HepG2 (cell line): ENCODE data around the gene PDK2. TPM values are rescaled to one million over a fixed set of nuclear protein-coding genes. Genes with fewer than 3 reads are reported as not detected.

Source experiments
- ATAD3A ChIP-seq: sonication (generic); formaldehyde crosslinking; IDR thresholded peaks from 2 replicates; pipeline ENCODE4 v1.4.0; 2020; ENCODE audit warnings: missing genetic modification reagents
- CBX1 ChIP-seq: IDR thresholded peaks from one replicate; pipeline ENCODE4 v1.6.1; 2016; ENCODE audit warnings: antibody characterized with exemption, low read depth
- FOSL2 ChIP-seq: sonication (generic); formaldehyde crosslinking; IDR thresholded peaks from 2 replicates; pipeline ENCODE4 v1.4.0; 2020; ENCODE audit warnings: missing genetic modification reagents
- GTF2F1 ChIP-seq: fragments of 150-350 bp; IDR thresholded peaks from 2 replicates; pipeline ENCODE4 v1.6.1; 2014; ENCODE audit warnings: low read length
- IKZF1 ChIP-seq: fragments of 450-650 bp; IDR thresholded peaks from 2 replicates; pipeline ENCODE4 v1.7.1; 2016
- NRL ChIP-seq: sonication (generic); formaldehyde crosslinking; IDR thresholded peaks from 2 replicates; pipeline ENCODE4 v1.5.0; 2020; ENCODE audit warnings: missing genetic modification reagents, mild to moderate bottlenecking, moderate library complexity, borderline replicate concordance
- SKI ChIP-seq: fragments of 450-650 bp; IDR thresholded peaks from one replicate; pipeline ENCODE4 v1.6.1; 2018; ENCODE audit warnings: mild to moderate bottlenecking; ENCODE audit not compliant: partially characterized antibody
- SMARCE1 ChIP-seq: fragments of 450-650 bp; IDR thresholded peaks from 2 replicates; pipeline ENCODE4 v1.6.1; 2017; ENCODE audit warnings: borderline replicate concordance
- THYN1 ChIP-seq: sonication (generic); formaldehyde crosslinking; IDR thresholded peaks from 2 replicates; pipeline ENCODE4 v1.8.1; 2023; ENCODE audit warnings: low read depth, mild to moderate bottlenecking, moderate library complexity, missing genetic modification reagents, borderline replicate concordance
- ZMYM4 ChIP-seq: sonication (generic); formaldehyde crosslinking; IDR thresholded peaks from 2 replicates; pipeline ENCODE4 v1.8.1; 2023; ENCODE audit warnings: mild to moderate bottlenecking, missing genetic modification reagents
- ZNF12 ChIP-seq: sonication (generic); formaldehyde crosslinking; IDR thresholded peaks from 2 replicates; pipeline ENCODE4 v1.5.0; 2020; ENCODE audit warnings: missing genetic modification reagents
- ZNF343 ChIP-seq: sonication (generic); formaldehyde crosslinking; IDR thresholded peaks from 2 replicates; pipeline ENCODE4 v1.4.0; 2020; ENCODE audit warnings: mild to moderate bottlenecking, missing genetic modification reagents
- ZNF530 ChIP-seq: sonication (generic); formaldehyde crosslinking; IDR thresholded peaks from 2 replicates; pipeline ENCODE4 v1.5.0; 2020; ENCODE audit warnings: low read depth, mild to moderate bottlenecking, missing genetic modification reagents
- ZNF660 ChIP-seq: sonication (generic); formaldehyde crosslinking; IDR thresholded peaks from 2 replicates; pipeline ENCODE4 v1.5.1; 2020; ENCODE audit warnings: mild to moderate bottlenecking, low read depth, missing genetic modification reagents, borderline replicate concordance
- ZNF792 ChIP-seq: IDR thresholded peaks from 2 replicates; pipeline ENCODE4 v1.6.1; 2016
- polyA plus RNA-seq, 8 experiments: library from polyadenylated mRNA; depleted of rRNA in 3 of 8; stranded (reverse) in 7 of 8; unstranded in 1 of 8; fragments of >200 nt; fragmentation: Illumina TruSeq in 4 of 8; extraction: Trizol in 4 of 8; gene quantifications; 2 replicates each; pipeline versions ENCODE4 v1.2.1 to v1.2.3, GENCODE V29; 2011 to 2016; ENCODE audit warnings: low read depth in 4 of 8, missing spikeins in 1 of 8, mixed read lengths in 1 of 8; ENCODE audit not compliant: insufficient read depth in 1 of 8
- total RNA-seq, 5 experiments: library from RNA; depleted of rRNA; stranded (reverse); fragments of >200 nt; fragmentation: Illumina TruSeq; extraction: Trizol; gene quantifications; 2 replicates each; pipeline ENCODE4 v1.2.3, GENCODE V29; 2016; ENCODE audit warnings: low read depth in 1 of 5
- TF ChIP-seq, protein P1 (sequence below): sonication (generic); formaldehyde crosslinking; conservative IDR thresholded peaks from 2 replicates; pipeline ENCODE4 v1.4.0; 2020; ENCODE audit warnings: missing genetic modification reagents
- TF ChIP-seq, protein P2 (sequence below): fragments of 450-650 bp; IDR thresholded peaks from 2 replicates; pipeline ENCODE4 v1.6.1; 2016
- TF ChIP-seq, protein P3 (sequence below): sonication (generic); formaldehyde crosslinking; IDR thresholded peaks from 2 replicates; pipeline ENCODE4 v1.4.0; 2020; ENCODE audit warnings: missing genetic modification reagents
- TF ChIP-seq, protein P4 (sequence below), 2 experiments: fragments of 450-650 bp in 1 of 2; sonication (generic) in 1 of 2; formaldehyde crosslinking; IDR thresholded peaks; 2 replicates each; pipeline versions ENCODE4 v1.5.0 to v1.8.0; 2020 to 2022; ENCODE audit warnings: mild to moderate bottlenecking in 1 of 2, missing genetic modification reagents in 1 of 2
- TF ChIP-seq, protein P5 (sequence below): sonication (generic); formaldehyde crosslinking; IDR thresholded peaks from 2 replicates; pipeline ENCODE4 v1.5.0; 2020; ENCODE audit warnings: missing genetic modification reagents, mild to moderate bottlenecking, borderline replicate concordance

PDK2 gene
- total and polyA plus RNA-seq, 2 of the 13 experiments (the other 11 are each of a cell fraction or from before 2014, with no cell fraction given): 18.5 to 59.7 TPM

DNA sequence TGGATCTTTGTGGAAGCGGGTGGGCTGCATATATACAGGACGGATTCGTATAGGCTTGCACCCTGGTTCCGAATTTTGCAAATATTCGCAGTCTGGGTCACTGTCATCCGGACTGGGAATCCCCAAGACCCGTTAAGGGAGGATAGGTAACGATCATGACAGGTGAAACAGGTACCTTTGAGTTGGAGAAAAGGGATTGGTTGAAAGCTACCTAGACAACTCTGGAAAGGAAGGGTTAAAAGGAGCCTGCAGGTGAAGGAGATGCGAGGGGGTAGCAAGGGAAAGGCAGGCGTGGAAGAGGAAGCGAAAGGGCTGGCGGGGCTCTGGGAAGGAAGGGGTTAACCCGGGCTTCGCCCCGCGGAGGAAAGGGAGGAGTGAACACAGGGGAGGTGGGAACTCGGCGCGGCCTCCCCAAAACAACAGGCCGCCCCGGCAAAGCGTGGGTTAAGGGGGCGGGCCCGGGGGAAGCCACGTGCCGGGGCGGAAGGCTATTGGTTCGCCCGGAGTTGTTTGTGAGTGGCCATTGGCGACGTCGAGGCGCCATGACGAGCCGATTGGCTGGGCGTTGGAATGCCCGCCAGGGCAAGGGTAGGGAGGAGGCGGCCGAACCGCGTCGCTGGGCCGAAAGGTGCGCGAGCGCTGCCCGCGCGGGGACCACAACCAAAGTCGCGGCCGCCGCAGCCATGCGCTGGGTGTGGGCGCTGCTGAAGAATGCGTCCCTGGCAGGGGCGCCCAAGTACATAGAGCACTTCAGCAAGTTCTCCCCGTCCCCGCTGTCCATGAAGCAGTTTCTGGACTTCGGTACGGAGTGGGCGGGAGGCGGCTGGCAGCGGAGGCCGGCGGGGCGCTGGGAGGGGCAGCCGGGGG is at the start of gene PDK2 (continued):
- TF ChIP-seq, protein P1, sequence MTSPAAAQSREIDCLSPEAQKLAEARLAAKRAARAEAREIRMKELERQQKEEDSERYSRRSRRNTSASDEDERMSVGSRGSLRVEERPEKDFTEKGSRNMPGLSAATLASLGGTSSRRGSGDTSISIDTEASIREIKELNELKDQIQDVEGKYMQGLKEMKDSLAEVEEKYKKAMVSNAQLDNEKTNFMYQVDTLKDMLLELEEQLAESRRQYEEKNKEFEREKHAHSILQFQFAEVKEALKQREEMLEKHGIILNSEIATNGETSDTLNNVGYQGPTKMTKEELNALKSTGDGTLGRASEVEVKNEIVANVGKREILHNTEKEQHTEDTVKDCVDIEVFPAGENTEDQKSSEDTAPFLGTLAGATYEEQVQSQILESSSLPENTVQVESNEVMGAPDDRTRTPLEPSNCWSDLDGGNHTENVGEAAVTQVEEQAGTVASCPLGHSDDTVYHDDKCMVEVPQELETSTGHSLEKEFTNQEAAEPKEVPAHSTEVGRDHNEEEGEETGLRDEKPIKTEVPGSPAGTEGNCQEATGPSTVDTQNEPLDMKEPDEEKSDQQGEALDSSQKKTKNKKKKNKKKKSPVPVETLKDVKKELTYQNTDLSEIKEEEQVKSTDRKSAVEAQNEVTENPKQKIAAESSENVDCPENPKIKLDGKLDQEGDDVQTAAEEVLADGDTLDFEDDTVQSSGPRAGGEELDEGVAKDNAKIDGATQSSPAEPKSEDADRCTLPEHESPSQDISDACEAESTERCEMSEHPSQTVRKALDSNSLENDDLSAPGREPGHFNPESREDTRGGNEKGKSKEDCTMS (CRISPR knock-in tag): no peak
- TF ChIP-seq ZMYM4 (CRISPR knock-in tag) (peak; percentile 95), FOSL2 (CRISPR knock-in tag) (peak; percentile 7; the same call in 1 of the 2 replicates), SKI (no peak), ZNF792 (peak; percentile 58; the same call in 1 of the 2 replicates), ATAD3A (CRISPR knock-in tag) (no peak), SMARCE1 (no peak), THYN1 (no peak), GTF2F1 (no peak), ZNF660 (CRISPR knock-in tag) (no peak; the same call in 1 of the 2 replicates), NRL (peak; percentile 92), IKZF1 (no peak), ZNF530 (CRISPR knock-in tag) (no peak), ZNF12 (CRISPR knock-in tag) (no peak), ZNF343 (CRISPR knock-in tag) (peak; percentile 90), CBX1 (peak; percentile 93)
- TF ChIP-seq, protein P2, sequence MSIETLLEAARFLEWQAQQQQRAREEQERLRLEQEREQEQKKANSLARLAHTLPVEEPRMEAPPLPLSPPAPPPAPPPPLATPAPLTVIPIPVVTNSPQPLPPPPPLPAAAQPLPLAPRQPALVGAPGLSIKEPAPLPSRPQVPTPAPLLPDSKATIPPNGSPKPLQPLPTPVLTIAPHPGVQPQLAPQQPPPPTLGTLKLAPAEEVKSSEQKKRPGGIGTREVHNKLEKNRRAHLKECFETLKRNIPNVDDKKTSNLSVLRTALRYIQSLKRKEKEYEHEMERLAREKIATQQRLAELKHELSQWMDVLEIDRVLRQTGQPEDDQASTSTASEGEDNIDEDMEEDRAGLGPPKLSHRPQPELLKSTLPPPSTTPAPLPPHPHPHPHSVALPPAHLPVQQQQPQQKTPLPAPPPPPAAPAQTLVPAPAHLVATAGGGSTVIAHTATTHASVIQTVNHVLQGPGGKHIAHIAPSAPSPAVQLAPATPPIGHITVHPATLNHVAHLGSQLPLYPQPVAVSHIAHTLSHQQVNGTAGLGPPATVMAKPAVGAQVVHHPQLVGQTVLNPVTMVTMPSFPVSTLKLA: peak; percentile 91
- TF ChIP-seq, protein P3, sequence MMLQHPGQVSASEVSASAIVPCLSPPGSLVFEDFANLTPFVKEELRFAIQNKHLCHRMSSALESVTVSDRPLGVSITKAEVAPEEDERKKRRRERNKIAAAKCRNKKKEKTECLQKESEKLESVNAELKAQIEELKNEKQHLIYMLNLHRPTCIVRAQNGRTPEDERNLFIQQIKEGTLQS (CRISPR knock-in tag): peak; percentile 46; the same call in 1 of the 2 replicates
- TF ChIP-seq, protein P4, sequence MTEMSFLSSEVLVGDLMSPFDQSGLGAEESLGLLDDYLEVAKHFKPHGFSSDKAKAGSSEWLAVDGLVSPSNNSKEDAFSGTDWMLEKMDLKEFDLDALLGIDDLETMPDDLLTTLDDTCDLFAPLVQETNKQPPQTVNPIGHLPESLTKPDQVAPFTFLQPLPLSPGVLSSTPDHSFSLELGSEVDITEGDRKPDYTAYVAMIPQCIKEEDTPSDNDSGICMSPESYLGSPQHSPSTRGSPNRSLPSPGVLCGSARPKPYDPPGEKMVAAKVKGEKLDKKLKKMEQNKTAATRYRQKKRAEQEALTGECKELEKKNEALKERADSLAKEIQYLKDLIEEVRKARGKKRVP (CRISPR knock-in tag; IDR thresholded peaks at IDR 0.05): peak in 1 of 2 experiments; percentile 19; a peak in 1 of 4 replicates
- TF ChIP-seq, protein P5, sequence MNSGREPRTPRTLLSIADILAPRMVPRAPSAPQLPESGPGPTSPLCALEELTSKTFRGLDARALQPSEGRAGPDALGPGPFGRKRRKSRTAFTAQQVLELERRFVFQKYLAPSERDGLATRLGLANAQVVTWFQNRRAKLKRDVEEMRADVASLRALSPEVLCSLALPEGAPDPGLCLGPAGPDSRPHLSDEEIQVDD (CRISPR knock-in tag): peak; percentile 79; the same call in 1 of the 2 replicates
